Measurements from ENCODE around the gene DNAH7.

The DNAH7 gene

DNA sequence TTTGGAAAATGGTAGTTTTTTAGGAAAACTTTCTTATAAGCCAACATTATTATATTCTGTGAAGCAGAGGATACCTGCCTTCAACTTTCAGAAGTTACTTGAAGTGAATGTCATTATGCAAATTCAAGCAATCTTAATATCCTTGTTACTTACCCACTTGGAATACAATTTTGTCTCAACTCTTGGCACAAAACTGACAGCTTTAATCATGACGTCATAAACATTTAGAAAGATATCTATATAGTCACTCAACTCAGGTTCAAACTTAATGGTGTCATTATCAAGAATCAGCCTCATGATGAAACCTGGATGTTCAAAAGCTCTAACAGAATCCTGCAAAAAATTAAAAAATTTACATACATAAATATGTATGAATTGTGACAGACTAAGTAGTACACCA lies 68.1 kb downstream of the DNAH7 start:
- H3K27ac ChIP-seq, result no peak overlapping the region
- TF ChIP-seq, protein P1, sequence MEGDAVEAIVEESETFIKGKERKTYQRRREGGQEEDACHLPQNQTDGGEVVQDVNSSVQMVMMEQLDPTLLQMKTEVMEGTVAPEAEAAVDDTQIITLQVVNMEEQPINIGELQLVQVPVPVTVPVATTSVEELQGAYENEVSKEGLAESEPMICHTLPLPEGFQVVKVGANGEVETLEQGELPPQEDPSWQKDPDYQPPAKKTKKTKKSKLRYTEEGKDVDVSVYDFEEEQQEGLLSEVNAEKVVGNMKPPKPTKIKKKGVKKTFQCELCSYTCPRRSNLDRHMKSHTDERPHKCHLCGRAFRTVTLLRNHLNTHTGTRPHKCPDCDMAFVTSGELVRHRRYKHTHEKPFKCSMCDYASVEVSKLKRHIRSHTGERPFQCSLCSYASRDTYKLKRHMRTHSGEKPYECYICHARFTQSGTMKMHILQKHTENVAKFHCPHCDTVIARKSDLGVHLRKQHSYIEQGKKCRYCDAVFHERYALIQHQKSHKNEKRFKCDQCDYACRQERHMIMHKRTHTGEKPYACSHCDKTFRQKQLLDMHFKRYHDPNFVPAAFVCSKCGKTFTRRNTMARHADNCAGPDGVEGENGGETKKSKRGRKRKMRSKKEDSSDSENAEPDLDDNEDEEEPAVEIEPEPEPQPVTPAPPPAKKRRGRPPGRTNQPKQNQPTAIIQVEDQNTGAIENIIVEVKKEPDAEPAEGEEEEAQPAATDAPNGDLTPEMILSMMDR (conservative IDR thresholded peaks at IDR 0.05), result no peak

DNA sequence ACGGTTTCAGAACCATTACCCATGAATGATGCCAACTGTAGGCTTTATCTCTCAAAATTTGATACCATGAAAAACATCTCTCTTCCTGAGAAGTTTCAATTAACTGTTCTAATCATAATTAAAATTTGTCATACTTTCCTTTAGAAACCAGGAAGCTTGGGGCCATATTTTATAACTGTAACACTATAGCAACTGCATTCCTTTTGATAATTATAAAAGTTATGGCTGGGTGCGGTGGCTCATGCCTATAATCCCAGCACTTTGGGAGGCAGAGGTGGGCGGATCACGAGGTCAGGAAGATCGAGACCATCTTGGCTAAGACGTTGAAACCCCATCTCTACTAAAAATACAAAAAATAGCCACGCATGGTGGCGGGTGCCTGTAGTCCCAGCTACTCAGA lies 70.6 kb downstream of the DNAH7 start:
- H3K27ac ChIP-seq, result no peak overlapping the region
- TF ChIP-seq, protein P1 (conservative IDR thresholded peaks at IDR 0.05), result no peak

DNA sequence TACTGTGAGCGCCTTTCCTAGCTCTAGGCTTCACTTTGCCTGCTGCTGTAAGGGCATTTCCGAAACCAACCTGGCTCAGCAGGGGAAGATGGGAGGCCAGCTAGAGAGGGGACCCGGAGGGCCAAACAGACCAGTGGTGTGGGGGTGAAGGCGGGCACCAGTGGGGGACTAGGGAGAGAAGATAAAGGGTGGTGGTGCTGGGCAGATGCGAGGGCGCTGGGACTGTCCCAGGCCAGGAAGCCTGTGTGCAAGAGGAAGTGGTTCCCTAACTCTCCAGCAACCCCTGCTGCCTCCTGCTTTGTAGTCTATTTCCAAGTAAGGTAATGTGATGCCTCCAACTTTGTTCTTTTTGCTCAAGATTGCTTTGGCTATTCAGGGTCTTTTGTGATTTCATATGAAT lies 73.1 kb downstream of the DNAH7 start:
- no peak overlapping the region for H3K27ac ChIP-seq
- TF ChIP-seq, protein P1 (conservative IDR thresholded peaks at IDR 0.05), result no peak

DNA sequence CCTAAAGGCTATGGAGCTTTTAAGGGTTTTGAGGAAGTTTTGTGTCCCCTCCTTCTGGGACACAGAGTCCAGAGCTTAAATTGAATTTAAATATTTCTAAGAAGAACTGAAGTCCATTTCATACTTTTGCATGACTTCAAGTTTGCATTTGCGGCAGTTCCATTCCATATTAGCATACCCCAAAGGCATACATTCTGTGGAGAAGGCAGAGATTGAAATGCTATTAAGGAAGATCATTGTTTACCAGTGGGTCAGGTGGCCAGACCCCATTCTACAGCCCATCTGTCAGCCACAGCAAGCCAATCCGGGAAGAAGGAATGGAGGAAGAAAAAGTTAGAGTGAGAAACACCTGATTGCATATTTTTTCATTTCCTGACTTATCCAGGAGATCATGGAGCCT lies 75.0 kb downstream of the DNAH7 start:
- no peak overlapping the region for H3K27ac ChIP-seq
- TF ChIP-seq, protein P1 (conservative IDR thresholded peaks at IDR 0.05), result no peak

DNA sequence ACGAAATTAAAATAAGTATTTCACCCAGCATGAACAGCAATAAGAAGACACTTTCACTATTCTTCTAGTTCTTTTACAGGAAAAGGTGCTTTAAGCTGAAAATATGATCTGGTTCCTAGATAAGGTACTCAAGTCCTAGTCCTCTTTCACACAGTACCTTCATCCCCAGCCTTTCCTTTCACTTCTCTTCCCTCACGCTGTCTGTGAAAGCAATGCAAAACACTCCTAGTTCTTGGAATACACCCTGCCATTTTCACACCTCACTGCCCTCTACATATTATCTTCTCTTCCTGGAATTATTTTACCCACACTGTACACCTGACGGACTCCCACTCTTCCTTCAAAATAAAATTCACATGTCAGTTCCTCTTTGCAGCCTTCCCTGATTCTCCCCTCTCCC lies 82.9 kb downstream of the DNAH7 start:
- peak overlapping the region; percentile 18; the same call in 1 of the 2 replicates for H3K27ac ChIP-seq
- TF ChIP-seq, protein P1 (conservative IDR thresholded peaks at IDR 0.05), result no peak

DNA sequence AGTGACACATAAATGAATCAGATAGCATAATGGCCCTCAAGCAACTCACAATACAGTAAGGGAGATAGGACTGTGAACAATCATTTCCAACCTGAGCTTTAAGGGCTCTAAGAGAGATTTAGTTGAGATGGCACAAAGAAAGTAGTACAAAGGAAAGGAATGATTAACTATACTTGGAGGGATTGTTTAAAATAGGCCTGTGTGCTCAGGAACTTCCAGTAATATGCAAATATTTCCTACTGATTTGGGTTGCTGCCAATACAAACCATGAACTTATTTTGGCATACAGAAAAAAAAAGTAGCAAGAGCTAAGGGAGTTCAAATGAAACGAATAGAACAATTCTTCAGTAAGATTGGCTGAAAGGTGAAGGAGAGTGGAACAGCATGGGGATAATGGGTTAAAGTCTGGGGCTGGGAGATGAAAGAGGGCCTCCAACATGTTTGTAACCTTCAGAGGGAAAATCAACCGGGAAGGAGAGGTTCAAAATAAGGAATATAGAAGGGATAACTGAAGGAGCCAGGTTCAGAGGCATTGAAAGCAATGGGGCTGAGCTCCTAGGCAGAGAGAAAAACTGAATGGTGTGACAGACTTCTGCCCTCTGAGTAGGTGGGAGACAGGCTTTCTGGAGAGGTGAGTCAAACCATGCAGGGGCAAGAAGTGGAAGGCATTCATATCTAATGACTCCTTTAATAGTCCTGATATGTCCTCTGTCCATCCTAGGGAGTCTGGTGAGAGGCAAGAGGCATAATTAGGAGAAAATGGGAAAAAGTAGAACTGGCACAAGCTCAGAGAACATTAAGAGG lies 83.5 kb downstream of the DNAH7 start:
- peak overlapping the region; percentile 18; the same call in 1 of the 2 replicates for H3K27ac ChIP-seq
- TF ChIP-seq, protein P1 (conservative IDR thresholded peaks at IDR 0.05), result no peak

DNA sequence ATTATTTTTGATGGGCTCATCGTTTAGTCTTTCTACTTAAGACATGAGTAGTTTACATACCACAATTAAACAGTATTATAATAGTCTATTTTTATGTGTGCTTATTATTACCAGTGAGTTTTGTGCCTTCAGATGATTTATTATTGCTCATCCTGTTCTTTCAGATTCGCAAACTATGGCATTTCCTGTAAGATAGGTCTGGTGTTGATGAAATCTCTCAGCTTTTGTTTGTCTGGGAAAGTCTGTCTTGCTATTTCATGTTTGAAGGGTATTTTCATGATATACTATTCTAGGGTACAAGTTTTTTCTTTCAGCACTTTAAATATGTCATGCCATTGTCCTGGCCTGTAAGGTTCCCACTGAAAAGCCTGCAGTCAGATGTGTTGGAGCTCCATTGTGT lies 101.3 kb downstream of the DNAH7 start:
- no peak overlapping the region; the same call in 1 of the 2 replicates for H3K27ac ChIP-seq

More for the DNA sequence above, 101.3 kb downstream of the DNAH7 start:
- TF ChIP-seq, protein P1 (conservative IDR thresholded peaks at IDR 0.05), result no peak
